Esophagus squamous epithelium (tissue), 4 donors: ENCODE data around the gene COL4A2.

ENCODE experiments used
- POLR2A ChIP-seq, 4 donors: fragments of 450-650 bp; IDR thresholded peaks; one replicate each; pipeline ENCODE4 v1.6.1; 2017; ENCODE audit warnings: antibody characterized with exemption in 4 of 4, mild to moderate bottlenecking in 4 of 4, moderate library complexity in 3 of 4
- TF ChIP-seq, protein P1 (sequence below), 6 experiments: fragments of 450-650 bp in 4 of 6; fragments of 200-600 bp in 2 of 6; sonication (generic) in 2 of 6; IDR thresholded peaks; one replicate each; pipeline ENCODE4 v1.5.1; 2016 to 2019; ENCODE audit warnings: antibody characterized with exemption in 6 of 6, mild to moderate bottlenecking in 4 of 6, moderate library complexity in 4 of 6

DNA sequence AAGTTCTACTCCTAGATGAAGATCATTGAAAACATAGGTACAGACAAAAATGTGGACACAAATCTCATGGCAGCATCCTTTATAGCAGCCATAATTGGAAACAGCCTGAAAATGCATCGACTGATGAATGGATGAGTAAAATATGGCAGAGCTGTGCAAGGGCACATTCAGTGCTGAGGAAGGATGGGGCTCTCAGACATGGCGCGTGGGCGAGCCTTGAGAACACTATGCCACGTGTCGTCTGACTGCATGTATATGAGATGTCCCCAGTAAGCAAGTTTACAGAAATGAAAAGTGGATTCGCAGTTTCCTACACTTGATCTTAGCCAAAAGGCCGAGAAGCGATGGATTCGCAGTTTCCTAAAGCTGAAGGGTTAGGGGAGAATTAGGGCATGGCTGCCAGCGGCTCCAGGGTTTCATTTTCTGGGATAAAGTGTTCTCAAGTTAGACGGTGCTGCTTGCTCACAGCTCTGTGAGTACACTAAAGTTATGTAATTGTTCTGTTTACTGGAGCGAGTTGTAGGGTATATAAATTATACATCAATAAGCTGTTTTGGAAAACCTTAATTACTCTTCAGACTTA, 176.4 kb downstream of the COL4A2 start:
- TF ChIP-seq, protein P1, sequence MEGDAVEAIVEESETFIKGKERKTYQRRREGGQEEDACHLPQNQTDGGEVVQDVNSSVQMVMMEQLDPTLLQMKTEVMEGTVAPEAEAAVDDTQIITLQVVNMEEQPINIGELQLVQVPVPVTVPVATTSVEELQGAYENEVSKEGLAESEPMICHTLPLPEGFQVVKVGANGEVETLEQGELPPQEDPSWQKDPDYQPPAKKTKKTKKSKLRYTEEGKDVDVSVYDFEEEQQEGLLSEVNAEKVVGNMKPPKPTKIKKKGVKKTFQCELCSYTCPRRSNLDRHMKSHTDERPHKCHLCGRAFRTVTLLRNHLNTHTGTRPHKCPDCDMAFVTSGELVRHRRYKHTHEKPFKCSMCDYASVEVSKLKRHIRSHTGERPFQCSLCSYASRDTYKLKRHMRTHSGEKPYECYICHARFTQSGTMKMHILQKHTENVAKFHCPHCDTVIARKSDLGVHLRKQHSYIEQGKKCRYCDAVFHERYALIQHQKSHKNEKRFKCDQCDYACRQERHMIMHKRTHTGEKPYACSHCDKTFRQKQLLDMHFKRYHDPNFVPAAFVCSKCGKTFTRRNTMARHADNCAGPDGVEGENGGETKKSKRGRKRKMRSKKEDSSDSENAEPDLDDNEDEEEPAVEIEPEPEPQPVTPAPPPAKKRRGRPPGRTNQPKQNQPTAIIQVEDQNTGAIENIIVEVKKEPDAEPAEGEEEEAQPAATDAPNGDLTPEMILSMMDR (IDR thresholded peaks at IDR 0.05) = no peak
- no peak for TF ChIP-seq POLR2A (IDR thresholded peaks at IDR 0.05)
